HEK293 (cell line): ENCODE results near the gene POU2F2.
A peak's percentile ranks its signal among the peaks of the same experiment; 100 is the strongest.

ENCODE experiments used
- KLF1 ChIP-seq: fragments of 450-650 bp; formaldehyde crosslinking; IDR thresholded peaks from 2 replicates; pipeline ENCODE4 v1.5.1; 2016; ENCODE audit warnings: missing biosample characterization, missing genetic modification characterization
- KLF7 ChIP-seq: fragments of 450-650 bp; formaldehyde crosslinking; IDR thresholded peaks from 2 replicates; pipeline ENCODE4 v1.5.1; 2016; ENCODE audit warnings: missing biosample characterization, missing genetic modification characterization, borderline replicate concordance
- KLF8 ChIP-seq: fragments of 450-650 bp; formaldehyde crosslinking; IDR thresholded peaks from 2 replicates; pipeline ENCODE4 v1.5.1; 2016; ENCODE audit warnings: missing biosample characterization, missing genetic modification characterization
- MEIS1 ChIP-seq: sonication (generic); formaldehyde crosslinking; IDR thresholded peaks from 2 replicates; pipeline ENCODE4 v1.8.1; 2022; ENCODE audit warnings: missing genetic modification reagents, mild to moderate bottlenecking, borderline replicate concordance
- RBAK ChIP-seq: fragments of 450-650 bp; formaldehyde crosslinking; IDR thresholded peaks from 2 replicates; pipeline ENCODE4 v1.5.1; 2016; ENCODE audit warnings: missing biosample characterization, missing genetic modification characterization
- SCRT2 ChIP-seq: fragments of 450-650 bp; formaldehyde crosslinking; IDR thresholded peaks from 2 replicates; pipeline ENCODE4 v1.5.1; 2016; ENCODE audit warnings: missing biosample characterization, missing genetic modification characterization
- SP7 ChIP-seq: fragments of 450-650 bp; formaldehyde crosslinking; IDR thresholded peaks from 2 replicates; pipeline ENCODE4 v1.5.1; 2016; ENCODE audit warnings: missing biosample characterization, missing genetic modification characterization
- TRIM28 ChIP-seq: IDR thresholded peaks from 2 replicates; pipeline ENCODE4 v1.6.1; 2011; ENCODE audit warnings: low read length, control low read depth, borderline replicate concordance
- YY1 ChIP-seq: fragments of 450-650 bp; formaldehyde crosslinking; IDR thresholded peaks from 2 replicates; pipeline ENCODE4 v1.5.1; 2018; ENCODE audit warnings: missing biosample characterization, missing genetic modification characterization
- YY2 ChIP-seq: fragments of 450-650 bp; formaldehyde crosslinking; IDR thresholded peaks from 2 replicates; pipeline ENCODE4 v1.5.1; 2016; ENCODE audit warnings: missing biosample characterization, missing genetic modification characterization
- ZBTB7A ChIP-seq: fragments of 450-650 bp; formaldehyde crosslinking; IDR thresholded peaks from 2 replicates; pipeline ENCODE4 v1.5.1; 2016; ENCODE audit warnings: low read depth, missing biosample characterization, missing genetic modification characterization
- ZBTB8A ChIP-seq: fragments of 450-650 bp; formaldehyde crosslinking; IDR thresholded peaks from 2 replicates; pipeline ENCODE4 v1.5.1; 2016; ENCODE audit warnings: missing biosample characterization, missing genetic modification characterization
- ZEB2 ChIP-seq: fragments of 450-650 bp; formaldehyde crosslinking; IDR thresholded peaks from 2 replicates; pipeline ENCODE4 v1.5.1; 2016; ENCODE audit warnings: missing biosample characterization, missing genetic modification characterization
- ZFHX2 ChIP-seq: fragments of 450-650 bp; formaldehyde crosslinking; conservative IDR thresholded peaks from 2 replicates; pipeline ENCODE4 v1.5.1; 2016; ENCODE audit warnings: missing biosample characterization, missing genetic modification characterization
- ZNF10 ChIP-seq: fragments of 450-650 bp; formaldehyde crosslinking; IDR thresholded peaks from 2 replicates; pipeline ENCODE4 v1.5.1; 2017; ENCODE audit warnings: missing biosample characterization, missing genetic modification characterization
- ZNF214 ChIP-seq: fragments of 450-650 bp; formaldehyde crosslinking; IDR thresholded peaks from 2 replicates; pipeline ENCODE4 v1.5.1; 2017; ENCODE audit warnings: missing biosample characterization, mild to moderate bottlenecking, missing genetic modification characterization, borderline replicate concordance
- ZNF223 ChIP-seq: fragments of 450-650 bp; formaldehyde crosslinking; IDR thresholded peaks from 2 replicates; pipeline ENCODE4 v1.5.1; 2016; ENCODE audit warnings: missing biosample characterization, missing genetic modification characterization
- ZNF324 ChIP-seq: fragments of 450-650 bp; formaldehyde crosslinking; IDR thresholded peaks from 2 replicates; pipeline ENCODE4 v1.5.1; 2016; ENCODE audit warnings: missing biosample characterization, missing genetic modification characterization
- ZNF404 ChIP-seq: fragments of 450-650 bp; formaldehyde crosslinking; IDR thresholded peaks from 2 replicates; pipeline ENCODE4 v1.5.1; 2017; ENCODE audit warnings: missing biosample characterization, missing genetic modification characterization
- ZNF571 ChIP-seq: fragments of 450-650 bp; formaldehyde crosslinking; IDR thresholded peaks from 2 replicates; pipeline ENCODE4 v1.5.0; 2017; ENCODE audit warnings: missing biosample characterization, missing genetic modification characterization
- ZNF76 ChIP-seq: fragments of 450-650 bp; formaldehyde crosslinking; IDR thresholded peaks from 2 replicates; pipeline ENCODE4; 2016; ENCODE audit warnings: low read depth, missing biosample characterization, missing genetic modification characterization, borderline replicate concordance
- ZNF768 ChIP-seq: fragments of 450-650 bp; formaldehyde crosslinking; IDR thresholded peaks from 2 replicates; pipeline ENCODE4 v1.5.1; 2018; ENCODE audit warnings: missing biosample characterization, mild to moderate bottlenecking, missing genetic modification characterization
- ZNF837 ChIP-seq: fragments of 450-650 bp; formaldehyde crosslinking; IDR thresholded peaks from 2 replicates; pipeline ENCODE4 v1.5.1; 2016; ENCODE audit warnings: missing biosample characterization, missing genetic modification characterization
- ZSCAN16 ChIP-seq: fragments of 450-650 bp; formaldehyde crosslinking; IDR thresholded peaks from 2 replicates; pipeline ENCODE4 v1.5.1; 2016; ENCODE audit warnings: missing biosample characterization, missing genetic modification characterization
- TF ChIP-seq, protein P1 (sequence below): fragments of 450-650 bp; formaldehyde crosslinking; IDR thresholded peaks from 2 replicates; pipeline ENCODE4 v1.5.1; 2016; ENCODE audit warnings: missing biosample characterization, missing genetic modification characterization
- TF ChIP-seq, protein P2 (sequence below): fragments of 450-650 bp; formaldehyde crosslinking; conservative IDR thresholded peaks from 2 replicates; pipeline ENCODE4 v1.5.1; 2016; ENCODE audit warnings: low read depth, missing biosample characterization, missing genetic modification characterization
- TF ChIP-seq, protein P3 (sequence below): fragments of 450-650 bp; formaldehyde crosslinking; IDR thresholded peaks from 2 replicates; pipeline ENCODE4 v1.5.1; 2017; ENCODE audit warnings: missing biosample characterization, missing genetic modification characterization
- TF ChIP-seq, protein P4 (sequence below): fragments of 450-650 bp; formaldehyde crosslinking; IDR thresholded peaks from 2 replicates; pipeline ENCODE4 v1.5.1; 2016; ENCODE audit warnings: missing biosample characterization, missing genetic modification characterization
- TF ChIP-seq, protein P5 (sequence below): fragments of 450-650 bp; formaldehyde crosslinking; IDR thresholded peaks from 2 replicates; pipeline ENCODE4 v1.5.1; 2016; ENCODE audit warnings: missing biosample characterization, missing genetic modification characterization

Gene POU2F2

DNA sequence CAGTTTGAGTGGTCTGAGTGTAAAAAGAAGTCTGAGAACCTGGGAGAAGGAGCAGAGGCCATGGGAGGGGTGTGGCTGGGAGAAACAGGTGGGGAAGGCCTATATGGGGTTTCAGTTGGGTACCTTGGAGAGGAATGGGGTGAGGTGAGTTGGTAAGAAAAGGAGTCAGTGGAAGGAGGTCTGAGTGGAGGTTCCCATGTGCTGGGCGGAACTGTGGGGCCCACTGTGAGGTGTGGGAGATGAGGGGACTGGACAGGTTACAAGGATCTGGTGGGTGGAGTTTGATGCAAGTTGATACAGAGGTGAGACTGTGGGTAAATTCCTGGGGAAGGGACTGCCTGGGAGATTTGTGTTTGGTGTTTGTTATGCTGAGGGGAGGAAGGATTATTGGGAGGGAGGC lies 54.2 kb downstream of the POU2F2 start (continued):
- TF ChIP-seq, protein P1, sequence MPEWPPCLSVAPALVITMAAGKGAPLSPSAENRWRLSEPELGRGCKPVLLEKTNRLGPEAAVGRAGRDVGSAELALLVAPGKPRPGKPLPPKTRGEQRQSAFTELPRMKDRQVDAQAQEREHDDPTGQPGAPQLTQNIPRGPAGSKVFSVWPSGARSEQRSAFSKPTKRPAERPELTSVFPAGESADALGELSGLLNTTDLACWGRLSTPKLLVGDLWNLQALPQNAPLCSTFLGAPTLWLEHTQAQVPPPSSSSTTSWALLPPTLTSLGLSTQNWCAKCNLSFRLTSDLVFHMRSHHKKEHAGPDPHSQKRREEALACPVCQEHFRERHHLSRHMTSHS (tag by site-specific recombination) = no peak
- TF ChIP-seq KLF1 (tag by site-specific recombination) = 0 out of 2 replicates have a peak, but pooled peaks have one; percentile 18
- no peak for TF ChIP-seq ZNF768 (tag by site-specific recombination)
- TF ChIP-seq ZNF324 = no peak
- TF ChIP-seq ZNF837 (tag by site-specific recombination) = no peak
- TF ChIP-seq, protein P2, sequence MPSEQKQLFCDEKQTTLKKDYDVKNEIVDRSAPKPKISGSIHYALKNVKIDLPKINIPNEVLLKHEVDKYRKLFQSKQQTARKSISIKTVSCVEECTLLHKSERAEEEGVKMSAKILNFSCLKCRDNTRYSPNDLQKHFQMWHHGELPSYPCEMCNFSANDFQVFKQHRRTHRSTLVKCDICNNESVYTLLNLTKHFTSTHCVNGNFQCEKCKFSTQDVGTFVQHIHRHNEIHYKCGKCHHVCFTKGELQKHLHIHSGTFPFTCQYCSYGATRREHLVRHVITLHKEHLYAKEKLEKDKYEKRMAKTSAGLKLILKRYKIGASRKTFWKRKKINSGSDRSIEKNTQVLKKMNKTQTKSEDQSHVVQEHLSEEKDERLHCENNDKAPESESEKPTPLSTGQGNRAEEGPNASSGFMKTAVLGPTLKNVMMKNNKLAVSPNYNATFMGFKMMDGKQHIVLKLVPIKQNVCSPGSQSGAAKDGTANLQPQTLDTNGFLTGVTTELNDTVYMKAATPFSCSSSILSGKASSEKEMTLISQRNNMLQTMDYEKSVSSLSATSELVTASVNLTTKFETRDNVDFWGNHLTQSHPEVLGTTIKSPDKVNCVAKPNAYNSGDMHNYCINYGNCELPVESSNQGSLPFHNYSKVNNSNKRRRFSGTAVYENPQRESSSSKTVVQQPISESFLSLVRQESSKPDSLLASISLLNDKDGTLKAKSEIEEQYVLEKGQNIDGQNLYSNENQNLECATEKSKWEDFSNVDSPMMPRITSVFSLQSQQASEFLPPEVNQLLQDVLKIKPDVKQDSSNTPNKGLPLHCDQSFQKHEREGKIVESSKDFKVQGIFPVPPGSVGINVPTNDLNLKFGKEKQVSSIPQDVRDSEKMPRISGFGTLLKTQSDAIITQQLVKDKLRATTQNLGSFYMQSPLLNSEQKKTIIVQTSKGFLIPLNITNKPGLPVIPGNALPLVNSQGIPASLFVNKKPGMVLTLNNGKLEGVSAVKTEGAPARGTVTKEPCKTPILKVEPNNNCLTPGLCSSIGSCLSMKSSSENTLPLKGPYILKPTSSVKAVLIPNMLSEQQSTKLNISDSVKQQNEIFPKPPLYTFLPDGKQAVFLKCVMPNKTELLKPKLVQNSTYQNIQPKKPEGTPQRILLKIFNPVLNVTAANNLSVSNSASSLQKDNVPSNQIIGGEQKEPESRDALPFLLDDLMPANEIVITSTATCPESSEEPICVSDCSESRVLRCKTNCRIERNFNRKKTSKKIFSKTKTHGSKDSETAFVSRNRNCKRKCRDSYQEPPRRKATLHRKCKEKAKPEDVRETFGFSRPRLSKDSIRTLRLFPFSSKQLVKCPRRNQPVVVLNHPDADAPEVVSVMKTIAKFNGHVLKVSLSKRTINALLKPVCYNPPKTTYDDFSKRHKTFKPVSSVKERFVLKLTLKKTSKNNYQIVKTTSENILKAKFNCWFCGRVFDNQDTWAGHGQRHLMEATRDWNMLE = no peak
- TF ChIP-seq ZNF223 = no peak
- no peak for TF ChIP-seq ZEB2 (tag by site-specific recombination)
- TF ChIP-seq ZNF571 = no peak
- TF ChIP-seq MEIS1 (CRISPR knock-in tag) = no peak
- TF ChIP-seq ZNF214 (tag by site-specific recombination) = no peak
- TF ChIP-seq, protein P3, sequence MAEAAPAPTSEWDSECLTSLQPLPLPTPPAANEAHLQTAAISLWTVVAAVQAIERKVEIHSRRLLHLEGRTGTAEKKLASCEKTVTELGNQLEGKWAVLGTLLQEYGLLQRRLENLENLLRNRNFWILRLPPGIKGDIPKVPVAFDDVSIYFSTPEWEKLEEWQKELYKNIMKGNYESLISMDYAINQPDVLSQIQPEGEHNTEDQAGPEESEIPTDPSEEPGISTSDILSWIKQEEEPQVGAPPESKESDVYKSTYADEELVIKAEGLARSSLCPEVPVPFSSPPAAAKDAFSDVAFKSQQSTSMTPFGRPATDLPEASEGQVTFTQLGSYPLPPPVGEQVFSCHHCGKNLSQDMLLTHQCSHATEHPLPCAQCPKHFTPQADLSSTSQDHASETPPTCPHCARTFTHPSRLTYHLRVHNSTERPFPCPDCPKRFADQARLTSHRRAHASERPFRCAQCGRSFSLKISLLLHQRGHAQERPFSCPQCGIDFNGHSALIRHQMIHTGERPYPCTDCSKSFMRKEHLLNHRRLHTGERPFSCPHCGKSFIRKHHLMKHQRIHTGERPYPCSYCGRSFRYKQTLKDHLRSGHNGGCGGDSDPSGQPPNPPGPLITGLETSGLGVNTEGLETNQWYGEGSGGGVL (tag by site-specific recombination) = 0 out of 2 replicates have a peak, but pooled peaks have one; percentile 10
- no peak for TF ChIP-seq YY1 (tag by site-specific recombination)
- TF ChIP-seq ZBTB8A (tag by site-specific recombination) = no peak
- no peak for TF ChIP-seq RBAK (tag by site-specific recombination)
- TF ChIP-seq SCRT2 = peak; percentile 82
- no peak for TF ChIP-seq SP7 (tag by site-specific recombination)
- TF ChIP-seq ZSCAN16 (tag by site-specific recombination) = 0 out of 2 replicates have a peak, but pooled peaks have one; percentile 1
- TF ChIP-seq ZNF76 (tag by site-specific recombination) = 0 out of 2 replicates have a peak, but pooled peaks have one; percentile 29
- no peak for TF ChIP-seq TRIM28
- no peak for TF ChIP-seq ZBTB7A
- TF ChIP-seq, protein P4, sequence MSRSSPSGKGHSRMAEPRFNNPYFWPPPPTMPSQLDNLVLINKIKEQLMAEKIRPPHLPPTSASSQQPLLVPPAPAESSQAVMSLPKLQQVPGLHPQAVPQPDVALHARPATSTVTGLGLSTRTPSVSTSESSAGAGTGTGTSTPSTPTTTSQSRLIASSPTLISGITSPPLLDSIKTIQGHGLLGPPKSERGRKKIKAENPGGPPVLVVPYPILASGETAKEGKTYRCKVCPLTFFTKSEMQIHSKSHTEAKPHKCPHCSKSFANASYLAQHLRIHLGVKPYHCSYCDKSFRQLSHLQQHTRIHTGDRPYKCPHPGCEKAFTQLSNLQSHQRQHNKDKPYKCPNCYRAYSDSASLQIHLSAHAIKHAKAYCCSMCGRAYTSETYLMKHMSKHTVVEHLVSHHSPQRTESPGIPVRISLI (tag by site-specific recombination) = no peak
- TF ChIP-seq, protein P5, sequence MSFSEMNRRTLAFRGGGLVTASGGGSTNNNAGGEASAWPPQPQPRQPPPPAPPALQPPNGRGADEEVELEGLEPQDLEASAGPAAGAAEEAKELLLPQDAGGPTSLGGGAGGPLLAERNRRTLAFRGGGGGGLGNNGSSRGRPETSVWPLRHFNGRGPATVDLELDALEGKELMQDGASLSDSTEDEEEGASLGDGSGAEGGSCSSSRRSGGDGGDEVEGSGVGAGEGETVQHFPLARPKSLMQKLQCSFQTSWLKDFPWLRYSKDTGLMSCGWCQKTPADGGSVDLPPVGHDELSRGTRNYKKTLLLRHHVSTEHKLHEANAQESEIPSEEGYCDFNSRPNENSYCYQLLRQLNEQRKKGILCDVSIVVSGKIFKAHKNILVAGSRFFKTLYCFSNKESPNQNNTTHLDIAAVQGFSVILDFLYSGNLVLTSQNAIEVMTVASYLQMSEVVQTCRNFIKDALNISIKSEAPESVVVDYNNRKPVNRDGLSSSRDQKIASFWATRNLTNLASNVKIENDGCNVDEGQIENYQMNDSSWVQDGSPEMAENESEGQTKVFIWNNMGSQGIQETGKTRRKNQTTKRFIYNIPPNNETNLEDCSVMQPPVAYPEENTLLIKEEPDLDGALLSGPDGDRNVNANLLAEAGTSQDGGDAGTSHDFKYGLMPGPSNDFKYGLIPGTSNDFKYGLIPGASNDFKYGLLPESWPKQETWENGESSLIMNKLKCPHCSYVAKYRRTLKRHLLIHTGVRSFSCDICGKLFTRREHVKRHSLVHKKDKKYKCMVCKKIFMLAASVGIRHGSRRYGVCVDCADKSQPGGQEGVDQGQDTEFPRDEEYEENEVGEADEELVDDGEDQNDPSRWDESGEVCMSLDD (tag by site-specific recombination) = 0 out of 2 replicates have a peak, but pooled peaks have one; percentile 26
- no peak for TF ChIP-seq ZNF10 (tag by site-specific recombination)
- no peak; the same call in 1 of the 2 replicates for TF ChIP-seq YY2
- TF ChIP-seq ZNF404 = 0 out of 2 replicates have a peak, but pooled peaks have one; percentile 22
- TF ChIP-seq ZFHX2 (tag by site-specific recombination) = peak; percentile 26; the same call in 1 of the 2 replicates
- TF ChIP-seq KLF7 = 0 out of 2 replicates have a peak, but pooled peaks have one; percentile 15
- TF ChIP-seq KLF8 (tag by site-specific recombination) = peak; percentile 29; the same call in 1 of the 2 replicates
